HG03457 (cell line): Measurements from ENCODE around the gene INTS6.
A peak's percentile ranks its signal among the peaks of the same experiment; 100 is the strongest.

Source experiments
- ATAC-seq: cut with Tn5 transposase; IDR thresholded peaks from one replicate; pipeline ENCODE4 v1.9.1; 2021; ENCODE audit warnings: moderate number of reproducible peaks; ENCODE audit not compliant: unreplicated experiment

Gene INTS6

GRCh38 chr13:51452361-51453206 is at the start of gene INTS6:
Gene INTS6 (minus strand): TSS chr13:51453036. CDS start chr13:51452525, 511 bp downstream.
- peak; percentile 56 for ATAC-seq

GRCh38 chr13:51502153-51502651 is 49.4 kb upstream of the INTS6 start:
- ATAC-seq, result peak; percentile 91

GRCh38 chr13:51501592-51502152 is 48.8 kb upstream of the INTS6 start:
- ATAC-seq, result peak; percentile 13

GRCh38 chr13:51501096-51501495 is 48.3 kb upstream of the INTS6 start:
- ATAC-seq, result no peak

- ATAC-seq, result no peak
These were observed 47.9 kb upstream of the INTS6 start for GRCh38 chr13:51500687-51501086.

GRCh38 chr13:51499841-51500240 is 47.0 kb upstream of the INTS6 start:
- ATAC-seq, result no peak

GRCh38 chr13:51495316-51495715 is 42.5 kb upstream of the INTS6 start:
- ATAC-seq, result no peak

GRCh38 chr13:51494156-51494555 is 41.3 kb upstream of the INTS6 start:
- ATAC-seq, result no peak

GRCh38 chr13:51488212-51488611 is 35.4 kb upstream of the INTS6 start:
- ATAC-seq, result no peak

- ATAC-seq, result no peak
These were observed 28.8 kb upstream of the INTS6 start for GRCh38 chr13:51481656-51482055.

GRCh38 chr13:51479199-51479523 is 26.3 kb upstream of the INTS6 start:
- no peak for ATAC-seq

GRCh38 chr13:51478418-51479198 is 25.8 kb upstream of the INTS6 start:
- no peak for ATAC-seq

GRCh38 chr13:51477653-51478324 is 25.0 kb upstream of the INTS6 start:
- ATAC-seq, result no peak

- no peak for ATAC-seq
These were observed 24.3 kb upstream of the INTS6 start for GRCh38 chr13:51477149-51477548.

- ATAC-seq, result no peak
These were observed 23.1 kb upstream of the INTS6 start for GRCh38 chr13:51475727-51476501.

- ATAC-seq, result no peak
These were observed 17.0 kb upstream of the INTS6 start for GRCh38 chr13:51469790-51470189.

GRCh38 chr13:51467730-51468129 is 14.9 kb upstream of the INTS6 start:
- no peak for ATAC-seq

GRCh38 chr13:51465124-51465523 is 12.3 kb upstream of the INTS6 start:
- no peak for ATAC-seq

GRCh38 chr13:51457086-51457815 is 4.4 kb upstream of the INTS6 start:
- ATAC-seq, result no peak

GRCh38 chr13:51456510-51456909 is 3.7 kb upstream of the INTS6 start:
- no peak for ATAC-seq
